Measurements from ENCODE around the gene THBD.

THBD gene

DNA sequence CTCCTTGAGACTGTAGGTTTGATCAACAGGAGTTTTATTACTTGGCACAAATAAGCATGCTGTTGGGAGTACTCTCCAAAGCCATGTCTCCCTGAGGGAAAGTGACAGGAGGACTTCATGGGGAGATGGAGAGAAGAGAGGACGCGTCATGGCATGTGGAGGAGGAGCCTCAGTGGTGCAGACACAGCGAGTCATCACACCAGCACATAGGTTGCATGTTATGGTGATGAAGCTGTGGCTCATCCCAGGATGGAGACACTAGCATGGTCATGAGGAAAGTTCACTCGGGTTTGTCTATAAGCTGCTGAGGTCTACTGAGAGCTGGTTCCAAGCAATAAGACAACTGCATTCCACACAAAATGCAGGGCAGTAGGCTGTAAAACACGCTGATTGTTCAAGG is 27.5 kb downstream of the THBD start:
- H3K4me3 ChIP-seq (ENCODE audit: low read length), result no peak overlapping the region
- no peak for DNase-seq (ENCODE audit: low read depth, low spot score)

- no peak for DNase-seq (ENCODE audit: low read depth, low spot score)
- H3K4me3 ChIP-seq (ENCODE audit: low read length), result no peak overlapping the region
Observed at GRCh38 chr20:23021541-23021940, 27.9 kb downstream of the THBD start.

DNA sequence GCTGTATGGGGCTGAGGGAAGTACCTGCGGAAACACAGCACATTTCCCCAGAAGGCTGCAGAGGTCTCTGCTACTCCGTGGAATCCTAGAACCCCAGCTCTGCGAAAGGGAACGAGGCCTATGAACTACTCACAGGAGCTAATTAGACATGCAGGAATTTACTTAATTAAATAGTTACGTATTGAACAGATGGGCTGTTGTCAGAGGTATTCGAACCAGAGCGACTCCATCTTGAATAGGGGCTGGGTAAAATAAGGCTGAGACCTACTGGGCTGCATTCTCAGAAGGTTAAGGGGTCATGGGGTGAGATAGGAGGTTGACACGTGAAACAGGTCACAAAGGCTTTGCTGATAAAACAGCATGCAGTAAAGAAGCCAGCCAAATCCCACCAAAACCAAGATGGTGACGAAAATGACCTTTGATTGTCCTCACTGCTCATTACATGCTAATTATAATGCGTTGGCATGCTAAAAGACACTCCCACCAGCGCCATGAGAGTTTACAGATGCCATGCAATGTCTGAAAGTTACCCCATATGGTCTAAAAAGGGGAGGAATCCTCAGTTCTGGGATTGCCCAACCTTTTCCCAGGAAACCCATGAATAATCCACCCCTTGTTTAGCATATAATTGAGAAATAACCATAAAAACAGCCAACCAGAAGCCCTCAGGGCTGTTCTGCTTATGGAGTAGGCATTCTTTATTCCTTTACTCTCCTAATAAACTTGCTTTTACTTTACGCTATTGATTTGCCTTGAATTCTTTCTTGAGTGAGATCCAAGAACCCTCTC is 29.0 kb downstream of the THBD start:
- H3K4me3 ChIP-seq (ENCODE audit: low read length), result no peak overlapping the region
- DNase-seq (ENCODE audit: low read depth, low spot score), result no peak

GRCh38 chr20:23019403-23019802 is 30.1 kb downstream of the THBD start:
- DNase-seq (ENCODE audit: low read depth, low spot score), result no peak
- no peak overlapping the region for H3K4me3 ChIP-seq (ENCODE audit: low read length)

GRCh38 chr20:23018941-23019340 is 30.5 kb downstream of the THBD start:
- H3K4me3 ChIP-seq (ENCODE audit: low read length), result no peak overlapping the region
- DNase-seq (ENCODE audit: low read depth, low spot score), result no peak

DNA sequence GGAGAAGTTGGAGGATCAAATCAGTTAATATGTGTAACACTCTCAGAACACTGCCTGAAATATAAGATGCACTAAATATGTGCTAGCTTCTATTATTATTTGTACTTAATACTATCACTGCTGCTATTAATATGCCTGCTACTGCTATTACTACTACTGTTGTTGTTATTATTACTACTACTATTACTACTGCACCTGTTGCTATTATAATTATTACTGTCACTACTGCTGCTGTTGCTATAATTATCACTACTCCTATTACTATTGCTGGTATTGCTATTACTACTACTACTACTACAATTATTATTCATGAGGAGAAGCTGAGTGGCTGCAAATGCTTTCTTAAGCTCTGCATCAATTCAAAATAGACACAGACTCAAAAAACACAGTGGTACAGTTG is 31.0 kb downstream of the THBD start:
- DNase-seq (ENCODE audit: low read depth, low spot score), result no peak

DNA sequence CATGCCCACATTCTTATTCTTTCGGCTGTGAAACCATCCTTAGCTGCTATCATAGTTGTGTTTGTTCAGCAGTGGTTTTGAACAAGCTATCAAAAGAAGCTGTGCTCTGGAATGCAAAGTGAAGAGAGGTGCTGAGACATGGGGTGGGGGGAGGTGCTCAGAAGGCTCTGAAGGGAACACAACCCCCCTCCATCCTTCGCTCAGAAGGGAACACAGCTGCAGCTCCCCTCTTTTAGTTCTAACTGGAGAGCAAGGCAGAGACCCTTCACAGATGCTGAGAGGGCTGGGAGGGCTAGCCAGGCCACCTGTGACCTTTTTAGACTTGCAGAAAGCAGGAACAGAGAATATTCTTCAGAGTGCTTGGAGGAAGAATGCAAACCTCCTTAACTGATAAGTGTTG is 32.0 kb downstream of the THBD start:
- DNase-seq (ENCODE audit: low read depth, low spot score), result no peak
- H3K4me3 ChIP-seq (ENCODE audit: low read length), result no peak overlapping the region

More for the DNA sequence above, 31.0 kb downstream of the THBD start:
- H3K4me3 ChIP-seq (ENCODE audit: low read length), result no peak overlapping the region

GRCh38 chr20:23013429-23013828 is 36.0 kb downstream of the THBD start:
- H3K4me3 ChIP-seq (ENCODE audit: low read length), result no peak overlapping the region
- DNase-seq (ENCODE audit: low read depth, low spot score), result no peak

DNA sequence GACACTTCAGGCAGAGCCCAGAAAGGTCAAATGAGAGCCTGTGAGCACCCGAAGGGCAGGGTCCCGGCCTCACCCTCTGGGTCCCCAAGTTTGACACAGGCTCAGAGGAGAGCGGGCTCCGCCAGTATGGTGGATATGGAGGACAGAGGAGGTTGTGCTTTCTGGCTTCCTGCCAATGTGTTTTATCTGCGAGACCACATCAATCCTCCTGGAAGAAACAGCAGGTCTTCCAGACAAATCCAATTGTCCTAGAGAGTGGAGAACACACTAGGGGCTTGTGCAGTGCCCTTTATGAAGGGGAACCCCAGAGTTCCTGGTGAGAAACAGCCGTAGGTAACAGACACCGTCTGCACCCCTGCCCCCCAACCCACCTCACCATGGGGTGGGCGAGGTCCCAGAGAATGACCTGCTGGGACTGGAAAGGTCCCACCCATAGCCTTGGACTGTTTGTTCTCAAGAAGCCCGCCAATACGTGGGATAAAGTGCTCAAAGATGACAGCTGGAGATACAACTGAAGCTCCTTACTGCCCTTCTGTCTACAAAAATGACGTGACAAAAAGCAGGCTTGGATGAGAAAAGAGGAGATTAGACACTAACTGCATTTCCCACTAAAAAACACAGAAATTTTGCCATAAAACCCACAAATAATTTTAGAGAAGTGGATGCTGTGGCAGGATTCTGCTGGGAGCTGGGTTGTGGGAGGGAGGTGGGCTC is 38.3 kb downstream of the THBD start:
- no peak for DNase-seq (ENCODE audit: low read depth, low spot score)
- H3K4me3 ChIP-seq (ENCODE audit: low read length), result no peak overlapping the region

DNA sequence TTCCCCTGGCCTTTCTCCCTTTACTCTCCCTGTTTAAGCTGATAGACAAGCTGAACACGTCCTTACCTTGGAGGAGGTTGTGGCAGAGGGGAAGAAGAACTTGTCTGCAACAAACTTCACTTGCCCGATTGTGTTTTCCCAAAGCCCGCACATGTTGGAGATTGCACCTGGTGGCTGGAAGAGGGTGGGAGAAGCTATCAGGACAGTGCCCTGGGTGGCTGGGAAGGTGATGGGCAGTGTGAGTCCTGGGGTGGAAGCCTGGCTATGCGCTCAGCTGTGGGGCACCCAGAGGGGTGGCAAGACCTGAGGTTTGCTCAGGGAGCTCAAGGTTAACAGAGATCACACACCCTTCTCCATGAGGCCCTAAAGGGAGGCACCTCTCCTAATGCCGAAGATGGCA is 39.4 kb downstream of the THBD start:
- no peak for DNase-seq (ENCODE audit: low read depth, low spot score)
- no peak overlapping the region for H3K4me3 ChIP-seq (ENCODE audit: low read length)

- no peak overlapping the region for H3K4me3 ChIP-seq (ENCODE audit: low read length)
- no peak for DNase-seq (ENCODE audit: low read depth, low spot score)
Observed at GRCh38 chr20:23009636-23010035, 39.8 kb downstream of the THBD start.

DNA sequence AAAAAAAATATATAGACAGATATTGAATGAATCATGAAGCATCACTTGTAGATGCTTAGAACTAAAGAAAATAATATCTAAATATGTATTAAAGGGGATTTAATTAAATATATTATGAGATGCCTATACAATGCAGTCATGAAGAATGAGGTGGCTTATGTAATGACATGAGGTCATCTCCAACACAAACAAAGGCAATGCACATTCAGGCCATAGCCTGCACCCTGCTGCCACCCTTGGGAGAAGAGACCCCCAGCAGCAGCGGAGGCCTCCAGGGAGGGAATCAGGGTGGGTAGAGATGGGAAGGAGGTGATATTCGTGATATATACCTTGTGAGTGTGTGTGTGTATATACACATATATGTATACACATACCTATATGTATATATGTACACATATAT is 40.8 kb downstream of the THBD start:
- no peak overlapping the region for H3K4me3 ChIP-seq (ENCODE audit: low read length)
- no peak for DNase-seq (ENCODE audit: low read depth, low spot score)

GRCh38 chr20:23007886-23008655 is 41.4 kb downstream of the THBD start:
- DNase-seq (ENCODE audit: low read depth, low spot score), result no peak
- H3K4me3 ChIP-seq (ENCODE audit: low read length), result no peak overlapping the region

DNA sequence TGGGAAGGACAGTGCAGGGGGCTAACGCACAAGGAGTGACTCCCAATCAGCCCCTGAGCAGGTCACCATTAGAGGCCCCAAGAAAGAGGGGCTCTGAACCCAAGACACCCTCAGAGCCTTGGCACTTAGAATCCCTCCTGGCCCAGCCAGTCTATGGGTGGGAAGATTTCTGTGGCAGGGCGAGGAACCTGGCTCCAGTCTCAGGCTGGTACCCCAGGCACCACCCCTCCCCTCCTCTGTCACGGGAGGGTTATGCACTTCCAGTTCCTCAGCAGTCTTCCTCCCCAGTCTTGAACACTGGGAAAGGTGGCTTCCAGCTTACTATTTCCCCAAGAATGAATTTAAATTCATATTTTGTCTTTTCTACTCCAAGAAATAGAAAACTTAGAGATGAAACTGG is 42.0 kb downstream of the THBD start:
- DNase-seq (ENCODE audit: low read depth, low spot score), result no peak
- H3K4me3 ChIP-seq (ENCODE audit: low read length), result no peak overlapping the region

GRCh38 chr20:23005776-23006175 is 43.7 kb downstream of the THBD start:
- H3K4me3 ChIP-seq (ENCODE audit: low read length), result no peak overlapping the region
- no peak for DNase-seq (ENCODE audit: low read depth, low spot score)

DNA sequence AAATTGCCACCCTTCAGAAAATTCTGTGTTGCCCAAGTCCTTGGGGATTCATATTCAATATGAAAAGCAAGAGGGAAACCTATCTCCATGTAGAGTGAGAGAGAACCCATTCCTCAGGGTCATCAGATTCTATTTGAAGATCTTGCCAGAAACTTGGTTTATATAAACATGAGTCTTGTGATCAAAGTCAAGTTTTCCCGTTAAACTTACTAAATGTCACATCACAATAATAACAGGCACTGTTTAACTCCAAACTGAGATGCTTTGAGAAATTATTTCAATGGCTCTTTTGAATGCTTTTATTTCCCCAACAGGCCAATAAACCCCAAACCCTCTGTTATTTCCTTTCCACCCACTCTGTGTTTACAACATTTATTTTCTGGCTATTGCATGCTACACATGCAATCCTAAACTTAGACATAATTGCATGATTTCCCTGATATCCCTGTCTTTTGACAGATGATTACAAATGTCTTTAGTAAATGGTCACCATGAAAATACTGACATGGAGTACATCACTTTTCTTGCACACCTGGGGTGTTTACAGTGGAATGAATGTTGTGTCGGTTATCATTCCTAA is 45.5 kb downstream of the THBD start:
- no peak for DNase-seq (ENCODE audit: low read depth, low spot score)
- no peak overlapping the region for H3K4me3 ChIP-seq (ENCODE audit: low read length)

GRCh38 chr20:23003077-23003635 is 46.3 kb downstream of the THBD start:
- no peak overlapping the region for H3K4me3 ChIP-seq (ENCODE audit: low read length)
- no peak for DNase-seq (ENCODE audit: low read depth, low spot score)

DNA sequence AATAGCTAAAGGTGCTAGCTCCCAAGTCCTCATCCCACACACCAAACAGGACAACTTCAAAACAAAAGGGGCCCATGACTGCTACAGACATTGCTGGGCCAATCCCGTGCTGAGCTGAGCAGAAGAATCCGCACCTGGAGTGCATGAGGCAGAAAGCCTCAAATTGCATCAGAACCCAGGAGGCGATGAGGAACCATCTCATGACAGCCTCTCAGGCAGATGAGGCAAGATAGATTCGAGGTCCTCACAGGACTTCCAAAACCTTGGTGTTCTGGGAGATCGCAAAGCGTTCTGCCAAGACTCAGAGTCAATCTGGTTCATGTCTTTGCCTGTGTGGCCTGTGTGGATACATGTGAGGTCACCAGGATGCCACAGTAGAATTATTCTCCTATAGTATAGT is 47.2 kb downstream of the THBD start:
- H3K4me3 ChIP-seq (ENCODE audit: low read length), result no peak overlapping the region
- DNase-seq (ENCODE audit: low read depth, low spot score), result no peak

DNA sequence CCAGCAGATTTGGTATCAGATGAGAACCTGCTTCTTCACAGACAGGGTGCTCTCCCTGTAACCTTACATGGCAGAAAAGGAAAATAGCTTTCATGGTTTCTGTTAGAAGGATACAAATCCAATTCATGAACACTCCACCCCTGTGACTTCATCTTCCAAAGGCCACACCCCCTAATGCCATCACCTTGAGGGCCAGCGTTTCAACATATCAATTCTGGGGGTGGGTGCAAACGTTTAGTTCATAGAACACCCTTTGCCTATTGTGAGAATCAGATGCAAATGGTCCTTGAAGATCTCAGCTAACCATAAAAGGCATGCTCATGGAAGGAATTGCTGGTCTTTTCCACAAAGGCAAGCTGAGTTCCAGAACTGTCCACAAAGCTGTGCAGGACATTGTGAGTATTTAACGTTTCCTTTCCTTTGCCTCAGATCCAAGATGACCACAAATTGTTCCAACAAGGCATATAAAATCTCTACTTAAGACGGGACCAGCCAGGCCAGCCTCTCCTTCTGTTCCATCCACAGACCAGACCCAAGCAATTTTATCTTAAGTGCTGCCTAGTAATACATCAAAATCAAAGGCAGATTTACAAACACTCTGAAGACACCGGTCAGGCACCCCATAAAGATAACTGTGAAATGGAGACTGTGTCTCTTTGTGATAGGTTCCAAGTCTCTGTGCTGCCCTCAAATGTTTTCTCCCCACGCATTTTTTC is 49.1 kb downstream of the THBD start:
- DNase-seq (ENCODE audit: low read depth, low spot score), result no peak
- H3K4me3 ChIP-seq (ENCODE audit: low read length), result no peak overlapping the region
